Measurements from ENCODE around the gene PAK3.

GRCh38 chrX:111262086-111262485 lies 166.1 kb downstream of the PAK3 start:
- no peak for TF ChIP-seq EP300 (IDR thresholded peaks at IDR 0.05; ENCODE audit: borderline replicate concordance in 1 of 2, low read depth in 2 of 2, low read length in 2 of 2)
- no peak for TF ChIP-seq CHD2 (IDR thresholded peaks at IDR 0.05; ENCODE audit: low read length)
- no peak for TF ChIP-seq POLR2A (IDR thresholded peaks at IDR 0.05; ENCODE audit: control extremely low read depth in 1 of 2, low read depth in 2 of 2, low read length in 2 of 2)
- TF ChIP-seq RFX5 (IDR thresholded peaks at IDR 0.05; ENCODE audit: borderline replicate concordance, low read depth, low read length): no peak
- TF ChIP-seq CTCF (IDR thresholded peaks at IDR 0.05; ENCODE audit: control extremely low read depth in 1 of 3, insufficient read depth in 1 of 3, low read depth in 1 of 3, low read length in 3 of 3): no peak
